ENCODE measurements around the gene USP35. TPM values are rescaled to one million over a fixed set of nuclear protein-coding genes. Genes with fewer than 3 reads are reported as not detected.
"Not testable (repeated sequence)": the region's sequence is repeated elsewhere in the genome, so short reads cannot be mapped to it uniquely, and the experiment has no call there.

The USP35 gene
- polyA plus RNA-seq, 3 donors = 0.42 to 7.6 (median 0.63) TPM

GRCh38 chr11:78230161-78230877 lies 41.6 kb downstream of the USP35 start:
- H3K27me3 Mint-ChIP-seq (ENCODE audit: low read depth in 3 of 3) = no peaks in the 10 kb centered on the region
- H3K4me1 ChIP-seq (ENCODE audit: control insufficient read depth in 1 of 2, insufficient read depth in 2 of 2, low read length in 2 of 2) = peaks cover 8 to 9% of the 10 kb centered on the region in 2 donors
- H3K4me1 Mint-ChIP-seq = peaks cover 37% of the 10 kb centered on the region
- H3K27ac Mint-ChIP-seq = peak overlapping the region in 5 of 7 donors; percentile 6 to 71 (median 63)
- no peak for TF ChIP-seq CTCF (IDR thresholded peaks at IDR 0.05)
- no peak overlapping the region for H2AFZ ChIP-seq (ENCODE audit: insufficient read depth, low read depth, low read length, poor library complexity, severe bottlenecking)
- no peak overlapping the region for H3K4me3 ChIP-seq (replicated peaks in 1 of 3; ENCODE audit: low read depth in 2 of 3, low read length in 3 of 3)
- peak in 2 of 3 donors; percentile 13 to 29 for DNase-seq
- H3K79me2 ChIP-seq (ENCODE audit: insufficient read depth, low read length) = peaks cover 16% of the 10 kb centered on the region
- no peak overlapping the region for H3K9ac ChIP-seq (ENCODE audit: insufficient read depth, low read length, poor library complexity, severe bottlenecking)
- no peaks in the 10 kb centered on the region for H3K9me3 Mint-ChIP-seq
- no peaks in the 10 kb centered on the region for H3K27me3 ChIP-seq (ENCODE audit: control insufficient read depth in 2 of 2, insufficient read depth in 2 of 2, low read length in 2 of 2)
- WGBS (ENCODE audit: insufficient coverage) = 25% methylated on average over 5 of the region's 7 CpGs
- intact Hi-C loops (cut with micrococcal nuclease) = loop anchor here in 1 of 2 donors (5.0 kb wide), 1 partner anchor 332 kb away; no protein-coding TSS in a partner anchor
- no peak overlapping the region for H3K4me2 ChIP-seq (replicated peaks; ENCODE audit: extremely low read depth, low read length, poor library complexity, severe bottlenecking)
- peaks cover 19 to 41% of the 10 kb centered on the region in 2 donors for H3K36me3 ChIP-seq (replicated peaks in 1 of 2; ENCODE audit: control insufficient read depth in 1 of 2, insufficient read depth in 2 of 2, low read length in 2 of 2)
- H3K27ac ChIP-seq (ENCODE audit: low read depth in 1 of 2, low read length in 2 of 2) = peak overlapping the region in 1 of 2 donors; percentile 37
- no peak overlapping the region for H3K4me3 Mint-ChIP-seq
- peaks cover 55% of the 10 kb centered on the region for H4K20me1 ChIP-seq (ENCODE audit: insufficient read depth, low read length)
- H3K36me3 Mint-ChIP-seq = peaks cover 46% of the 10 kb centered on the region in 2 donors
- H3K9me3 ChIP-seq (replicated peaks in 1 of 2; ENCODE audit: control insufficient read depth in 1 of 2, insufficient read depth in 1 of 2, low read length in 2 of 2) = no peaks in the 10 kb centered on the region

GRCh38 chr11:78231962-78232501 lies 43.3 kb downstream of the USP35 start:
- H3K27ac Mint-ChIP-seq = no peak overlapping the region
- H3K36me3 Mint-ChIP-seq = peaks cover 43 to 45% of the 10 kb centered on the region in 2 donors

GRCh38 chr11:78233046-78233445 lies 44.3 kb downstream of the USP35 start:
- not testable (repeated sequence) for DNase-seq; H3K27ac Mint-ChIP-seq; H3K4me2 ChIP-seq (replicated peaks; ENCODE audit: extremely low read depth, low read length, poor library complexity, severe bottlenecking); H2AFZ ChIP-seq (ENCODE audit: insufficient read depth, low read depth, low read length, poor library complexity, severe bottlenecking); H3K4me3 Mint-ChIP-seq; H3K9me3 Mint-ChIP-seq; H3K27ac ChIP-seq (ENCODE audit: low read depth in 1 of 2, low read length in 2 of 2); H3K4me1 ChIP-seq (ENCODE audit: control insufficient read depth in 1 of 2, insufficient read depth in 2 of 2, low read length in 2 of 2); H3K9ac ChIP-seq (ENCODE audit: insufficient read depth, low read length, poor library complexity, severe bottlenecking); H3K27me3 Mint-ChIP-seq (ENCODE audit: low read depth in 3 of 3); H3K9me3 ChIP-seq (replicated peaks in 1 of 2; ENCODE audit: control insufficient read depth in 1 of 2, insufficient read depth in 1 of 2, low read length in 2 of 2); H3K27me3 ChIP-seq (ENCODE audit: control insufficient read depth in 2 of 2, insufficient read depth in 2 of 2, low read length in 2 of 2); H3K4me3 ChIP-seq (replicated peaks in 1 of 3; ENCODE audit: low read depth in 2 of 3, low read length in 3 of 3)
- H4K20me1 ChIP-seq (ENCODE audit: insufficient read depth, low read length) = peaks cover 65% of the 10 kb centered on the region
- H3K36me3 ChIP-seq (replicated peaks in 1 of 2; ENCODE audit: control insufficient read depth in 1 of 2, insufficient read depth in 2 of 2, low read length in 2 of 2) = peaks cover 11 to 30% of the 10 kb centered on the region in 2 donors
- H3K4me1 Mint-ChIP-seq = peaks cover 32% of the 10 kb centered on the region
- H3K79me2 ChIP-seq (ENCODE audit: insufficient read depth, low read length) = peaks cover 18% of the 10 kb centered on the region
- intact Hi-C loops (cut with micrococcal nuclease) = loop anchor here in 1 of 2 donors (5.0 kb wide), 1 partner anchor 329 kb away; no protein-coding TSS in a partner anchor
- WGBS (ENCODE audit: insufficient coverage) = 100% methylated on average over 4 of the region's 6 CpGs
- H3K36me3 Mint-ChIP-seq = peaks cover 48 to 52% of the 10 kb centered on the region in 2 donors

More at GRCh38 chr11:78231962-78232501, 43.3 kb downstream of the USP35 start:
- no peaks in the 10 kb centered on the region for H3K27me3 ChIP-seq (ENCODE audit: control insufficient read depth in 2 of 2, insufficient read depth in 2 of 2, low read length in 2 of 2)
- no peak overlapping the region for H3K4me3 Mint-ChIP-seq
- H3K4me1 ChIP-seq (ENCODE audit: control insufficient read depth in 1 of 2, insufficient read depth in 2 of 2, low read length in 2 of 2) = peaks cover 8 to 9% of the 10 kb centered on the region in 2 donors
- H3K4me3 ChIP-seq (replicated peaks in 1 of 3; ENCODE audit: low read depth in 2 of 3, low read length in 3 of 3) = no peak overlapping the region
- H3K27ac ChIP-seq (ENCODE audit: low read depth in 1 of 2, low read length in 2 of 2) = peak overlapping the region in 1 of 2 donors; percentile 33
- peaks cover 6 to 26% of the 10 kb centered on the region in 2 donors for H3K36me3 ChIP-seq (replicated peaks in 1 of 2; ENCODE audit: control insufficient read depth in 1 of 2, insufficient read depth in 2 of 2, low read length in 2 of 2)
- H3K4me2 ChIP-seq (replicated peaks; ENCODE audit: extremely low read depth, low read length, poor library complexity, severe bottlenecking) = no peak overlapping the region
- H3K9me3 Mint-ChIP-seq = no peaks in the 10 kb centered on the region
- H3K9me3 ChIP-seq (replicated peaks in 1 of 2; ENCODE audit: control insufficient read depth in 1 of 2, insufficient read depth in 1 of 2, low read length in 2 of 2) = no peaks in the 10 kb centered on the region
- H3K9ac ChIP-seq (ENCODE audit: insufficient read depth, low read length, poor library complexity, severe bottlenecking) = no peak overlapping the region
- intact Hi-C loops (cut with micrococcal nuclease) = loop anchor here in 1 of 2 donors (5.0 kb wide), 1 partner anchor 330 kb away; no protein-coding TSS in a partner anchor
- H3K4me1 Mint-ChIP-seq = peaks cover 37% of the 10 kb centered on the region
- peaks cover 14% of the 10 kb centered on the region for H3K79me2 ChIP-seq (ENCODE audit: insufficient read depth, low read length)
- H3K27me3 Mint-ChIP-seq (ENCODE audit: low read depth in 3 of 3) = no peaks in the 10 kb centered on the region
- H4K20me1 ChIP-seq (ENCODE audit: insufficient read depth, low read length) = peaks cover 63% of the 10 kb centered on the region
- H2AFZ ChIP-seq (ENCODE audit: insufficient read depth, low read depth, low read length, poor library complexity, severe bottlenecking) = no peak overlapping the region
- no peak for DNase-seq
- TF ChIP-seq CTCF (IDR thresholded peaks at IDR 0.05) = no peak
